PFSK-1 (cell line): Measurements from ENCODE around the gene TBC1D22A.

Source experiments
- FOXP2 ChIP-seq: optimal IDR thresholded peaks from 2 replicates; pipeline ENCODE3; 2011; ENCODE audit warnings: borderline replicate concordance, control low read depth, inconsistent platforms; ENCODE audit not compliant: insufficient read depth; ENCODE audit errors: extremely low read length, extremely low read depth
- POLR2AphosphoS5 ChIP-seq: IDR thresholded peaks from 2 replicates; pipeline ENCODE4 v1.6.1; 2012; ENCODE audit warnings: low read depth, mild to moderate bottlenecking, control low read depth, low read length, moderate library complexity
- TAF1 ChIP-seq: IDR thresholded peaks from 2 replicates; pipeline ENCODE4 v1.6.1; 2012; ENCODE audit warnings: low read length, control low read depth, borderline replicate concordance; ENCODE audit not compliant: insufficient read depth
- TF ChIP-seq, protein P1 (sequence below), 2 experiments: IDR thresholded peaks; 2 replicates each; pipeline versions ENCODE4 v1.6.1 to v1.8.0; 2011 to 2012; ENCODE audit warnings: low read depth in 2 of 2, low read length in 2 of 2, control low read depth in 1 of 2, inconsistent platforms in 1 of 2, mild to moderate bottlenecking in 1 of 2, moderate library complexity in 1 of 2; ENCODE audit not compliant: insufficient read depth in 1 of 2

DNA sequence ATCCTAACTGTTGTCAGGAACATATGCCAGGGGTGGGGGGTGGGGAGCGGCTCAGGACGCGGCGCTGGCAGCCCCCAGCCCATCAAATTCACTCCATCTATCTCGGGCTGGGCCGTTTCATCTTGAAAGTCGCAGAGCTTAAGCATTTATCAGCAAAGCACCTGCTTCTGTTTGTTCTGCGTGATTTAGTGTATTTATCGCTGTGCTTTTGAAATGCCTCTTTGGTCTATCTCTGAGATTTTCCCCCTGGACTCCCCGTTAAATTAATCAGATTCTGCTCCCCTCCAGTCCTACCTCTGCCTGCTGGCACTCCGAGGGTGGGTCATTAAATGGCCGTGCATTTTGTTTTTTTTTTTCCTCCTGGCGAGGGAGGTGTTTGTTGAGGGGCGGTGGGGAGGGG, 446.2 kb downstream of the TBC1D22A start:
- TF ChIP-seq, protein P1, sequence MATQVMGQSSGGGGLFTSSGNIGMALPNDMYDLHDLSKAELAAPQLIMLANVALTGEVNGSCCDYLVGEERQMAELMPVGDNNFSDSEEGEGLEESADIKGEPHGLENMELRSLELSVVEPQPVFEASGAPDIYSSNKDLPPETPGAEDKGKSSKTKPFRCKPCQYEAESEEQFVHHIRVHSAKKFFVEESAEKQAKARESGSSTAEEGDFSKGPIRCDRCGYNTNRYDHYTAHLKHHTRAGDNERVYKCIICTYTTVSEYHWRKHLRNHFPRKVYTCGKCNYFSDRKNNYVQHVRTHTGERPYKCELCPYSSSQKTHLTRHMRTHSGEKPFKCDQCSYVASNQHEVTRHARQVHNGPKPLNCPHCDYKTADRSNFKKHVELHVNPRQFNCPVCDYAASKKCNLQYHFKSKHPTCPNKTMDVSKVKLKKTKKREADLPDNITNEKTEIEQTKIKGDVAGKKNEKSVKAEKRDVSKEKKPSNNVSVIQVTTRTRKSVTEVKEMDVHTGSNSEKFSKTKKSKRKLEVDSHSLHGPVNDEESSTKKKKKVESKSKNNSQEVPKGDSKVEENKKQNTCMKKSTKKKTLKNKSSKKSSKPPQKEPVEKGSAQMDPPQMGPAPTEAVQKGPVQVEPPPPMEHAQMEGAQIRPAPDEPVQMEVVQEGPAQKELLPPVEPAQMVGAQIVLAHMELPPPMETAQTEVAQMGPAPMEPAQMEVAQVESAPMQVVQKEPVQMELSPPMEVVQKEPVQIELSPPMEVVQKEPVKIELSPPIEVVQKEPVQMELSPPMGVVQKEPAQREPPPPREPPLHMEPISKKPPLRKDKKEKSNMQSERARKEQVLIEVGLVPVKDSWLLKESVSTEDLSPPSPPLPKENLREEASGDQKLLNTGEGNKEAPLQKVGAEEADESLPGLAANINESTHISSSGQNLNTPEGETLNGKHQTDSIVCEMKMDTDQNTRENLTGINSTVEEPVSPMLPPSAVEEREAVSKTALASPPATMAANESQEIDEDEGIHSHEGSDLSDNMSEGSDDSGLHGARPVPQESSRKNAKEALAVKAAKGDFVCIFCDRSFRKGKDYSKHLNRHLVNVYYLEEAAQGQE (IDR thresholded peaks at IDR 0.05; ENCODE audit: insufficient read depth in 1 of 2, low read depth in 2 of 2, low read length in 2 of 2): no peak
- TF ChIP-seq POLR2AphosphoS5 (no peak), FOXP2 (no peak), TAF1 (no peak)
